NCI-H2029 (cell line): Measurements from ENCODE around the gene C10orf90.
A peak's percentile ranks its signal among the peaks of the same experiment; 100 is the strongest.

Experiments used
- DNase-seq: peaks from one replicate; lab custom pipeline; 2025; lab: John Stamatoyannopoulos, UW

The C10orf90 gene

GRCh38 chr10:126673565-126673964 is 3.1 kb upstream of the C10orf90 start:
- DNase-seq, result no peak

- DNase-seq, result peak; percentile 24
Measured at GRCh38 chr10:126671402-126671975, 996 bp upstream of the C10orf90 start.

GRCh38 chr10:126670895-126671261 is 385 bp upstream of the C10orf90 start:
- DNase-seq, result no peak

GRCh38 chr10:126669168-126669567 is 1.3 kb downstream of the C10orf90 start:
- DNase-seq, result no peak

GRCh38 chr10:126668505-126668904 is 2.0 kb downstream of the C10orf90 start:
- DNase-seq, result no peak

- DNase-seq, result no peak
Measured at GRCh38 chr10:126667568-126667967, 2.9 kb downstream of the C10orf90 start.

- DNase-seq, result no peak
Measured at GRCh38 chr10:126665207-126665606, 5.3 kb downstream of the C10orf90 start.

- no peak for DNase-seq
Measured at GRCh38 chr10:126663880-126664279, 6.6 kb downstream of the C10orf90 start.

GRCh38 chr10:126663328-126663727 is 7.2 kb downstream of the C10orf90 start:
- no peak for DNase-seq

- no peak for DNase-seq
Measured at GRCh38 chr10:126661841-126662515, 8.5 kb downstream of the C10orf90 start.

GRCh38 chr10:126661356-126661755 is 9.1 kb downstream of the C10orf90 start:
- no peak for DNase-seq

GRCh38 chr10:126659750-126660149 is 10.7 kb downstream of the C10orf90 start:
- no peak for DNase-seq

GRCh38 chr10:126658928-126659327 is 11.6 kb downstream of the C10orf90 start:
- no peak for DNase-seq

GRCh38 chr10:126654579-126654978 is 15.9 kb downstream of the C10orf90 start:
- no peak for DNase-seq

GRCh38 chr10:126651467-126651866 is 19.0 kb downstream of the C10orf90 start:
- no peak for DNase-seq

GRCh38 chr10:126650161-126650560 is 20.3 kb downstream of the C10orf90 start:
- no peak for DNase-seq

- DNase-seq, result no peak
Measured at GRCh38 chr10:126647116-126647515, 23.4 kb downstream of the C10orf90 start.

GRCh38 chr10:126646110-126646509 is 24.4 kb downstream of the C10orf90 start:
- DNase-seq, result no peak

- no peak for DNase-seq
Measured at GRCh38 chr10:126640401-126640800, 30.1 kb downstream of the C10orf90 start.

- DNase-seq, result no peak
Measured at GRCh38 chr10:126639084-126639483, 31.4 kb downstream of the C10orf90 start.

GRCh38 chr10:126638542-126638941 is 32.0 kb downstream of the C10orf90 start:
- DNase-seq, result no peak

- no peak for DNase-seq
Measured at GRCh38 chr10:126637501-126637900, 33.0 kb downstream of the C10orf90 start.

GRCh38 chr10:126634911-126635310 is 35.6 kb downstream of the C10orf90 start:
- DNase-seq, result no peak

- DNase-seq, result no peak
Measured at GRCh38 chr10:126634347-126634746, 36.1 kb downstream of the C10orf90 start.
